ENCODE results near the gene PTPRD. TPM values are rescaled to one million over a fixed set of nuclear protein-coding genes. Genes with fewer than 3 reads are reported as not detected.

The PTPRD gene
- total and polyA plus RNA-seq, 2 experiments from 2014 or later = 11.5 to 58.0 TPM

DNA sequence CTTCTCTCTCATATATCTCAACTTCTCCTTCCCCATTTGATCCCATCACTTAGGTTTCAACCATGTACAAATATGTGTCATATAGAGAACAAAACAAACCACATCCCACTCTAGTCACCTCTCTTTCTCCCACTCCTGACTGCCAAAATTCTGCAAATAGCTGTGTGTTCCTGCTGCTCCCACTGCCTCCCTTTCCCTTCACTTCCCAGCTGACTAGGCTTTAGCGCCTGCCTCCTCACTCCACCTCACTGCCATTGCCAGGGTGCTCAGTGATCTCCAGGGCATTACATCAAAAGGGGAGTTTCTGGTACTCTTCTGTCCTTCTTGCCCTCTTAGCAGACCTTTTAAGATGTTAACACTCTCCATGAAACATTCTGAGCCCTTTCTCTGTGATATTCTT is 2137.9 kb downstream of the PTPRD start:
- no peaks in the 10 kb centered on the region for H4K20me1 ChIP-seq (replicated peaks; ENCODE audit: insufficient read depth)
- no peak for DNase-seq (ENCODE audit: low spot score)
- Mint-ChIP-seq H3K36me3 (ENCODE audit: low read depth) (no peaks in the 10 kb centered on the region; the same call in 1 of the 3 replicates), H3K27ac (no peak overlapping the region), H3K4me3 (no peak overlapping the region), H3K4me1 (peaks cover 16% of the 10 kb centered on the region), H3K9me3 (no peaks in the 10 kb centered on the region; the same call in 2 of the 3 replicates), H3K27me3 (ENCODE audit: insufficient read depth, low read depth, poor library complexity) (peaks cover 1% of the 10 kb centered on the region)
- H3K27ac ChIP-seq (ENCODE audit: low read depth) = no peak overlapping the region
- H2AFZ ChIP-seq = no peak overlapping the region
- ATAC-seq = no peak
- peaks cover 16% of the 10 kb centered on the region for H3K4me1 ChIP-seq (ENCODE audit: insufficient read depth)
- TF ChIP-seq JUNB (IDR thresholded peaks at IDR 0.05; ENCODE audit: unreplicated experiment) (no peak), EZH2 (IDR thresholded peaks at IDR 0.05; ENCODE audit: low read depth, unreplicated experiment) (no peak), NANOG (IDR thresholded peaks at IDR 0.05; ENCODE audit: borderline replicate concordance) (no peak), POLR2AphosphoS5 (IDR thresholded peaks at IDR 0.05; ENCODE audit: low read depth) (no peak), EZH2phosphoT487 (IDR thresholded peaks at IDR 0.05; ENCODE audit: unreplicated experiment) (no peak), ZNF114 (CRISPR knock-in tag; IDR thresholded peaks at IDR 0.05) (no peak), ZNF331 (CRISPR knock-in tag; IDR thresholded peaks at IDR 0.05; ENCODE audit: low read depth) (no peak), STAT1 (IDR thresholded peaks at IDR 0.05; ENCODE audit: unreplicated experiment) (no peak), CREB1 (CRISPR knock-in tag; IDR thresholded peaks at IDR 0.05; ENCODE audit: low read depth) (no peak)
- TF ChIP-seq, protein P1, sequence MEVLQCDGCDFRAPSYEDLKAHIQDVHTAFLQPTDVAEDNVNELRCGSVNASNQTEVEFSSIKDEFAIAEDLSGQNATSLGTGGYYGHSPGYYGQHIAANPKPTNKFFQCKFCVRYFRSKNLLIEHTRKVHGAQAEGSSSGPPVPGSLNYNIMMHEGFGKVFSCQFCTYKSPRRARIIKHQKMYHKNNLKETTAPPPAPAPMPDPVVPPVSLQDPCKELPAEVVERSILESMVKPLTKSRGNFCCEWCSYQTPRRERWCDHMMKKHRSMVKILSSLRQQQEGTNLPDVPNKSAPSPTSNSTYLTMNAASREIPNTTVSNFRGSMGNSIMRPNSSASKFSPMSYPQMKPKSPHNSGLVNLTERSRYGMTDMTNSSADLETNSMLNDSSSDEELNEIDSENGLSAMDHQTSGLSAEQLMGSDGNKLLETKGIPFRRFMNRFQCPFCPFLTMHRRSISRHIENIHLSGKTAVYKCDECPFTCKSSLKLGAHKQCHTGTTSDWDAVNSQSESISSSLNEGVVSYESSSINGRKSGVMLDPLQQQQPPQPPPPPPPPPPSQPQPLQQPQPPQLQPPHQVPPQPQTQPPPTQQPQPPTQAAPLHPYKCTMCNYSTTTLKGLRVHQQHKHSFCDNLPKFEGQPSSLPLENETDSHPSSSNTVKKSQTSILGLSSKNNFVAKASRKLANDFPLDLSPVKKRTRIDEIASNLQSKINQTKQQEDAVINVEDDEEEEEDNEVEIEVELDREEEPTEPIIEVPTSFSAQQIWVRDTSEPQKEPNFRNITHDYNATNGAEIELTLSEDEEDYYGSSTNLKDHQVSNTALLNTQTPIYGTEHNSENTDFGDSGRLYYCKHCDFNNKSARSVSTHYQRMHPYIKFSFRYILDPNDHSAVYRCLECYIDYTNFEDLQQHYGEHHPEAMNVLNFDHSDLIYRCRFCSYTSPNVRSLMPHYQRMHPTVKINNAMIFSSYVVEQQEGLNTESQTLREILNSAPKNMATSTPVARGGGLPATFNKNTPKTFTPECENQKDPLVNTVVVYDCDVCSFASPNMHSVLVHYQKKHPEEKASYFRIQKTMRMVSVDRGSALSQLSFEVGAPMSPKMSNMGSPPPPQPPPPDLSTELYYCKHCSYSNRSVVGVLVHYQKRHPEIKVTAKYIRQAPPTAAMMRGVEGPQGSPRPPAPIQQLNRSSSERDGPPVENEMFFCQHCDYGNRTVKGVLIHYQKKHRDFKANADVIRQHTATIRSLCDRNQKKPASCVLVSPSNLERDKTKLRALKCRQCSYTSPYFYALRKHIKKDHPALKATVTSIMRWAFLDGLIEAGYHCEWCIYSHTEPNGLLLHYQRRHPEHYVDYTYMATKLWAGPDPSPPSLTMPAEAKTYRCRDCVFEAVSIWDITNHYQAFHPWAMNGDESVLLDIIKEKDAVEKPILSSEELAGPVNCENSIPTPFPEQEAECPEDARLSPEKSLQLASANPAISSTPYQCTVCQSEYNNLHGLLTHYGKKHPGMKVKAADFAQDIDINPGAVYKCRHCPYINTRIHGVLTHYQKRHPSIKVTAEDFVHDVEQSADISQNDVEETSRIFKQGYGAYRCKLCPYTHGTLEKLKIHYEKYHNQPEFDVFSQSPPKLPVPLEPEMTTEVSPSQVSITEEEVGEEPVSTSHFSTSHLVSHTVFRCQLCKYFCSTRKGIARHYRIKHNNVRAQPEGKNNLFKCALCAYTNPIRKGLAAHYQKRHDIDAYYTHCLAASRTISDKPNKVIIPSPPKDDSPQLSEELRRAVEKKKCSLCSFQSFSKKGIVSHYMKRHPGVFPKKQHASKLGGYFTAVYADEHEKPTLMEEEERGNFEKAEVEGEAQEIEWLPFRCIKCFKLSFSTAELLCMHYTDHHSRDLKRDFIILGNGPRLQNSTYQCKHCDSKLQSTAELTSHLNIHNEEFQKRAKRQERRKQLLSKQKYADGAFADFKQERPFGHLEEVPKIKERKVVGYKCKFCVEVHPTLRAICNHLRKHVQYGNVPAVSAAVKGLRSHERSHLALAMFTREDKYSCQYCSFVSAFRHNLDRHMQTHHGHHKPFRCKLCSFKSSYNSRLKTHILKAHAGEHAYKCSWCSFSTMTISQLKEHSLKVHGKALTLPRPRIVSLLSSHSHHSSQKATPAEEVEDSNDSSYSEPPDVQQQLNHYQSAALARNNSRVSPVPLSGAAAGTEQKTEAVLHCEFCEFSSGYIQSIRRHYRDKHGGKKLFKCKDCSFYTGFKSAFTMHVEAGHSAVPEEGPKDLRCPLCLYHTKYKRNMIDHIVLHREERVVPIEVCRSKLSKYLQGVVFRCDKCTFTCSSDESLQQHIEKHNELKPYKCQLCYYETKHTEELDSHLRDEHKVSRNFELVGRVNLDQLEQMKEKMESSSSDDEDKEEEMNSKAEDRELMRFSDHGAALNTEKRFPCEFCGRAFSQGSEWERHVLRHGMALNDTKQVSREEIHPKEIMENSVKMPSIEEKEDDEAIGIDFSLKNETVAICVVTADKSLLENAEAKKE (CRISPR knock-in tag; IDR thresholded peaks at IDR 0.05) = no peak
- TF ChIP-seq, protein P2, sequence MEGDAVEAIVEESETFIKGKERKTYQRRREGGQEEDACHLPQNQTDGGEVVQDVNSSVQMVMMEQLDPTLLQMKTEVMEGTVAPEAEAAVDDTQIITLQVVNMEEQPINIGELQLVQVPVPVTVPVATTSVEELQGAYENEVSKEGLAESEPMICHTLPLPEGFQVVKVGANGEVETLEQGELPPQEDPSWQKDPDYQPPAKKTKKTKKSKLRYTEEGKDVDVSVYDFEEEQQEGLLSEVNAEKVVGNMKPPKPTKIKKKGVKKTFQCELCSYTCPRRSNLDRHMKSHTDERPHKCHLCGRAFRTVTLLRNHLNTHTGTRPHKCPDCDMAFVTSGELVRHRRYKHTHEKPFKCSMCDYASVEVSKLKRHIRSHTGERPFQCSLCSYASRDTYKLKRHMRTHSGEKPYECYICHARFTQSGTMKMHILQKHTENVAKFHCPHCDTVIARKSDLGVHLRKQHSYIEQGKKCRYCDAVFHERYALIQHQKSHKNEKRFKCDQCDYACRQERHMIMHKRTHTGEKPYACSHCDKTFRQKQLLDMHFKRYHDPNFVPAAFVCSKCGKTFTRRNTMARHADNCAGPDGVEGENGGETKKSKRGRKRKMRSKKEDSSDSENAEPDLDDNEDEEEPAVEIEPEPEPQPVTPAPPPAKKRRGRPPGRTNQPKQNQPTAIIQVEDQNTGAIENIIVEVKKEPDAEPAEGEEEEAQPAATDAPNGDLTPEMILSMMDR (conservative IDR thresholded peaks at IDR 0.05; ENCODE audit: low read depth in 2 of 2) = no peak
- TF ChIP-seq, protein P3, sequence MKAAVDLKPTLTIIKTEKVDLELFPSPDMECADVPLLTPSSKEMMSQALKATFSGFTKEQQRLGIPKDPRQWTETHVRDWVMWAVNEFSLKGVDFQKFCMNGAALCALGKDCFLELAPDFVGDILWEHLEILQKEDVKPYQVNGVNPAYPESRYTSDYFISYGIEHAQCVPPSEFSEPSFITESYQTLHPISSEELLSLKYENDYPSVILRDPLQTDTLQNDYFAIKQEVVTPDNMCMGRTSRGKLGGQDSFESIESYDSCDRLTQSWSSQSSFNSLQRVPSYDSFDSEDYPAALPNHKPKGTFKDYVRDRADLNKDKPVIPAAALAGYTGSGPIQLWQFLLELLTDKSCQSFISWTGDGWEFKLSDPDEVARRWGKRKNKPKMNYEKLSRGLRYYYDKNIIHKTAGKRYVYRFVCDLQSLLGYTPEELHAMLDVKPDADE (IDR thresholded peaks at IDR 0.05) = no peak
- TF ChIP-seq, protein P4, sequence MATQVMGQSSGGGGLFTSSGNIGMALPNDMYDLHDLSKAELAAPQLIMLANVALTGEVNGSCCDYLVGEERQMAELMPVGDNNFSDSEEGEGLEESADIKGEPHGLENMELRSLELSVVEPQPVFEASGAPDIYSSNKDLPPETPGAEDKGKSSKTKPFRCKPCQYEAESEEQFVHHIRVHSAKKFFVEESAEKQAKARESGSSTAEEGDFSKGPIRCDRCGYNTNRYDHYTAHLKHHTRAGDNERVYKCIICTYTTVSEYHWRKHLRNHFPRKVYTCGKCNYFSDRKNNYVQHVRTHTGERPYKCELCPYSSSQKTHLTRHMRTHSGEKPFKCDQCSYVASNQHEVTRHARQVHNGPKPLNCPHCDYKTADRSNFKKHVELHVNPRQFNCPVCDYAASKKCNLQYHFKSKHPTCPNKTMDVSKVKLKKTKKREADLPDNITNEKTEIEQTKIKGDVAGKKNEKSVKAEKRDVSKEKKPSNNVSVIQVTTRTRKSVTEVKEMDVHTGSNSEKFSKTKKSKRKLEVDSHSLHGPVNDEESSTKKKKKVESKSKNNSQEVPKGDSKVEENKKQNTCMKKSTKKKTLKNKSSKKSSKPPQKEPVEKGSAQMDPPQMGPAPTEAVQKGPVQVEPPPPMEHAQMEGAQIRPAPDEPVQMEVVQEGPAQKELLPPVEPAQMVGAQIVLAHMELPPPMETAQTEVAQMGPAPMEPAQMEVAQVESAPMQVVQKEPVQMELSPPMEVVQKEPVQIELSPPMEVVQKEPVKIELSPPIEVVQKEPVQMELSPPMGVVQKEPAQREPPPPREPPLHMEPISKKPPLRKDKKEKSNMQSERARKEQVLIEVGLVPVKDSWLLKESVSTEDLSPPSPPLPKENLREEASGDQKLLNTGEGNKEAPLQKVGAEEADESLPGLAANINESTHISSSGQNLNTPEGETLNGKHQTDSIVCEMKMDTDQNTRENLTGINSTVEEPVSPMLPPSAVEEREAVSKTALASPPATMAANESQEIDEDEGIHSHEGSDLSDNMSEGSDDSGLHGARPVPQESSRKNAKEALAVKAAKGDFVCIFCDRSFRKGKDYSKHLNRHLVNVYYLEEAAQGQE (IDR thresholded peaks at IDR 0.05; ENCODE audit: unreplicated experiment) = no peak
- H3K27me3 ChIP-seq (ENCODE audit: insufficient read depth) = no peaks in the 10 kb centered on the region
- no peaks in the 10 kb centered on the region for H3K36me3 ChIP-seq (ENCODE audit: insufficient read depth)
- no peak overlapping the region for H3K4me2 ChIP-seq
- H3K4me3 ChIP-seq = no peak overlapping the region
- H3K9me2 ChIP-seq (ENCODE audit: insufficient read depth) = 0 out of 2 replicates have a peak, but pooled peaks cover 6% of the 10 kb centered on the region
- H3K79me2 ChIP-seq (replicated peaks; ENCODE audit: insufficient read depth) = no peaks in the 10 kb centered on the region
- no peaks in the 10 kb centered on the region for H3F3A ChIP-seq (replicated peaks; ENCODE audit: low read depth)
